Heart right ventricle (tissue), 16 donors: Measurements from ENCODE around the gene LTN1. TPM values are rescaled to one million over a fixed set of nuclear protein-coding genes. Genes with fewer than 3 reads are reported as not detected.

Experiments
- ATAC-seq, 8 donors: fragments of 200-7000 bp; cut with Tn5 transposase; one replicate each; pipeline ENCODE4 v1.9.1; 2020; ENCODE audit warnings: mild to moderate bottlenecking in 8 of 8, moderate library complexity in 8 of 8, moderate number of reproducible peaks in 1 of 8
- DNase-seq, 2 donors: peaks; one replicate each; pipeline ENCODE4 v3.0.0-alpha.2; 2020
- H3K27ac ChIP-seq, 10 donors: fragments of 200-600 bp; sonication (generic) in 2 of 10; one replicate each; pipeline versions ENCODE4 v1.5.0 to v1.8.0; 2020 to 2022; ENCODE audit warnings: mild to moderate bottlenecking in 3 of 10
- H3K27me3 ChIP-seq, 7 donors: fragments of 200-600 bp; one replicate each; pipeline ENCODE4 v1.8.0; 2021 to 2022; ENCODE audit warnings: mild to moderate bottlenecking in 2 of 7
- H3K36me3 ChIP-seq, 9 donors: fragments of 200-600 bp; sonication (generic) in 1 of 9; one replicate each; pipeline versions ENCODE4 v1.5.0 to v1.8.0; 2020 to 2022; ENCODE audit warnings: mild to moderate bottlenecking in 2 of 9
- H3K4me1 ChIP-seq, 9 donors: fragments of 200-600 bp; sonication (generic) in 1 of 9; one replicate each; pipeline versions ENCODE4 v1.5.0 to v1.8.0; 2020 to 2022; ENCODE audit warnings: mild to moderate bottlenecking in 4 of 9
- H3K4me3 ChIP-seq, 10 donors: fragments of 200-600 bp; sonication (generic) in 2 of 10; one replicate each; pipeline versions ENCODE4 v1.5.0 to v1.8.0; 2020 to 2022; ENCODE audit warnings: mild to moderate bottlenecking in 7 of 10, moderate library complexity in 2 of 10
- H3K9me3 ChIP-seq, 11 donors: fragments of 200-600 bp in 10 of 11; sonication (generic) in 2 of 11; one replicate each; pipeline versions ENCODE4 v1.5.0 to v1.8.0; 2013 to 2022; ENCODE audit warnings: mild to moderate bottlenecking in 2 of 11, control low read depth in 1 of 11, moderate library complexity in 1 of 11
- CTCF ChIP-seq, 9 donors: fragments of 200-600 bp; sonication (generic) in 2 of 9; IDR thresholded peaks; one replicate each; pipeline versions ENCODE4 v1.5.0 to v1.8.0; 2021 to 2022; ENCODE audit warnings: antibody characterized with exemption in 9 of 9, mild to moderate bottlenecking in 5 of 9, moderate library complexity in 1 of 9
- WGBS, 2 donors: extraction: QIAGEN DNeasy Blood & Tissue Kit; methylation state at CpG; one replicate each; pipeline ENCODE4 v1.1.7; 2013; ENCODE audit warnings: inconsistent platforms in 1 of 2; 5-methylcytosine and 5-hydroxymethylcytosine counted together
- intact Hi-C, 10 donors: fragments of 100-400 bp; cut with DNase I; formaldehyde crosslinking; loops; one replicate each; pipeline versions ENCODE4 v1.11.1 to v1.14.2; 2022
- polyA plus RNA-seq, 2 donors: library from polyadenylated mRNA; stranded (reverse); fragments of 200-250 nt; gene quantifications; one replicate each; pipeline ENCODE4 v1.2.3, GENCODE V29; 2013
- total RNA-seq, 10 donors: library from RNA; stranded (reverse); fragmentation: NEBNext Ultra II Directional in 3 of 10; extraction: Animal tissue kit (Norgen Biotek cat#: 25700) in 3 of 10; gene quantifications; one replicate each; pipeline versions ENCODE4 v1.2.1 to v1.2.4, GENCODE V29; 2021 to 2023
- donor health status: Arrhythmogenic right ventricular cardiomyopathy.
- donor health status: ischemic (EF 13 %, LVEDD 7.1; RV severe dilation, severe dysfunction).
- donor health status: healthy with polysubstance abuse.
- donor health status: DM: no; HTN: yes; CAD: no.
- donor health status: DM: no; HTN: no; CAD: no.
- donor health status: ischemic (EF 25% LVEDD 6.9; RV normal size, moderate dysfunction).
- donor health status: ischemic (EF 25% LVEDD 5.7; RV mildly dilated, moderate dysfunction).
- donor health status: healthy.
- donor health status: DM: yes; HTN: yes; CAD: no.
- donor health status: Ischemic cardiomyopathy.
- donor health status: ischemic (EF 35%, LVEDD 5.7; RV mildly dilated, moderate dysfunction).
- donor health status: nonischemic (EF 11% LVEDD 7.7; RV severe dilation, severe dysfunction).
- donor health status: DM: yes; HTN: yes; CAD: no.
- donor health status: PGD.
- donor health status: ischemic (EF 29% LVEDD 5.4; RV normal size, mild dysfunction).
- donor health status: nonischemic (EF 23%, LVEDD 6.1; RV moderate dilation, normal function).

LTN1 gene
- total and polyA plus RNA-seq, 12 donors: 3.2 to 20.4 (median 17.7) TPM

- Histone ChIP-seq H3K27ac (peak overlapping the region in 5 of 10 donors; percentile 91 to 93 (median 92)), H3K4me3 (peak overlapping the region in 5 of 10 donors; percentile 47 to 70 (median 64))
These were observed 108.7 kb downstream of the LTN1 start for GRCh38 chr21:28883931-28884330.

GRCh38 chr21:28882345-28882744 is 110.3 kb downstream of the LTN1 start:
- ATAC-seq: no peak
- WGBS, 2 donors: 47 to 50% methylated on average over 2 of the region's 2 CpGs

More at GRCh38 chr21:28883931-28884330, 108.7 kb downstream of the LTN1 start:
- H3K4me1 ChIP-seq: peaks cover 0 to 19% (median 10%) of the 10 kb centered on the region in 9 donors
- DNase-seq (no peak), ATAC-seq (no peak)
- H3K27me3 ChIP-seq: peaks cover 0 to under 1% (median 0%) of the 10 kb centered on the region in 7 donors
- no peak for TF ChIP-seq CTCF (IDR thresholded peaks at IDR 0.05)
- intact Hi-C loops: loop anchor here in 3 of 10 donors (2.0 to 10.0 kb wide), 3 partner anchors 57 to 1469 kb away; no protein-coding TSS in a partner anchor
- H3K9me3 ChIP-seq: peaks cover 0 to 3% (median 0%) of the 10 kb centered on the region in 11 donors
- H3K36me3 ChIP-seq: peaks cover 0 to 41% (median 14%) of the 10 kb centered on the region in 9 donors

More at GRCh38 chr21:28882345-28882744, 110.3 kb downstream of the LTN1 start:
- Histone ChIP-seq H3K36me3 (peaks cover 0 to 57% (median 26%) of the 10 kb centered on the region in 9 donors), H3K9me3 (peaks cover 0 to 3% (median 0%) of the 10 kb centered on the region in 11 donors), H3K27me3 (no peaks in the 10 kb centered on the region), H3K4me3 (no peak overlapping the region), H3K4me1 (peaks cover 0 to 19% (median 10%) of the 10 kb centered on the region in 9 donors), H3K27ac (no peak overlapping the region)
- no peak for DNase-seq
- intact Hi-C loops: loop anchor here in 2 of 10 donors (10.0 kb wide), 2 partner anchors 128 to 1468 kb away; no protein-coding TSS in a partner anchor
- no peak for TF ChIP-seq CTCF (IDR thresholded peaks at IDR 0.05)

Other genes starting within 250 kb of the LTN1 start
- 10 to 100 TPM; 11.3 to 22.0 (median 17.9) TPM for gene RWDD2B, start 26.5 kb upstream of the LTN1 start, total RNA-seq
- gene RWDD2B, start 26.5 kb upstream of the LTN1 start, polyA plus RNA-seq: 10 to 100 TPM in 1 of 2 donors, 1 to 10 TPM in 1; 8.3 to 13.6 TPM
- gene USP16, start 31.8 kb upstream of the LTN1 start, total RNA-seq: 10 to 100 TPM; 28.9 to 41.8 (median 33.0) TPM
- gene USP16, start 31.8 kb upstream of the LTN1 start, polyA plus RNA-seq: 10 to 100 TPM; 20.3 to 23.6 TPM
- 100 to 1,000 TPM in 7 of 10 donors, 10 to 100 TPM in 3; 90.0 to 126 (median 112) TPM for gene CCT8, start 80.8 kb upstream of the LTN1 start, total RNA-seq
- gene CCT8, start 80.8 kb upstream of the LTN1 start, polyA plus RNA-seq: 100 to 1,000 TPM in 1 of 2 donors, 10 to 100 TPM in 1; 75.6 to 156 TPM
- gene MAP3K7CL, start 137.8 kb upstream of the LTN1 start, total RNA-seq: 10 to 100 TPM in 3 of 10 donors, 1 to 10 TPM in 4, under 1 TPM in 3; 0.64 to 62.1 (median 4.3) TPM
- gene MAP3K7CL, start 137.8 kb upstream of the LTN1 start, polyA plus RNA-seq: 1 to 10 TPM; 2.6 to 3.2 TPM